ENCODE results near the gene CHST4.

DNA sequence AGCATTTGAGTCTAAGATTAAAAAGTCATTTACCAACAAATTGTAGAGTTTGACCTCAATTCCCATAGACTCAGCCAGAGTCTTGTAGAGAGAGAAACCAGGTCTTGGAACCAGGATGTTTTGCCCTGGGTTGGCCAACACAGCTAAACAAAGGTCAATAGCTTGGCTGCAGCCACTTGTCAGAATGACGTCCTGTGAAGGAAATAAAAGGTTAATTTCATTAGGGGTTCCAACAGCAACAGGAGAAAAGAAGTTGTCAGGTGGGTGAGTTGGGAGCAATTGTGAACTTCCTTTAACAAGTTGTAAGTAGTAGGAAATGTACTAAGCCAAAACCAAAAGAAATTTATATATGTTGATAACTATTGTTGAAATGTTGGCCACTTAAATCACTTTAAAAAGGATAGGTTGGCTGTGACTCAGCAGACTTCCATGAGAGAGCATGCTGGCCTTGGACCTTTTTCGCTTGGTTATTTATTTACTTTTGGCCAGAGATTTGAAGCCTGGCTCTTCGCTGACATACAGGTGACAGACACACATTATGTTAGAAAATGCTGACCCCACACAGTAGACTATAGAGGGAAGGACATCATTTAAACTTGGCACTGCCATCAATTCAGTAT is 46.4 kb downstream of the CHST4 start:
- TF ChIP-seq, protein P1, sequence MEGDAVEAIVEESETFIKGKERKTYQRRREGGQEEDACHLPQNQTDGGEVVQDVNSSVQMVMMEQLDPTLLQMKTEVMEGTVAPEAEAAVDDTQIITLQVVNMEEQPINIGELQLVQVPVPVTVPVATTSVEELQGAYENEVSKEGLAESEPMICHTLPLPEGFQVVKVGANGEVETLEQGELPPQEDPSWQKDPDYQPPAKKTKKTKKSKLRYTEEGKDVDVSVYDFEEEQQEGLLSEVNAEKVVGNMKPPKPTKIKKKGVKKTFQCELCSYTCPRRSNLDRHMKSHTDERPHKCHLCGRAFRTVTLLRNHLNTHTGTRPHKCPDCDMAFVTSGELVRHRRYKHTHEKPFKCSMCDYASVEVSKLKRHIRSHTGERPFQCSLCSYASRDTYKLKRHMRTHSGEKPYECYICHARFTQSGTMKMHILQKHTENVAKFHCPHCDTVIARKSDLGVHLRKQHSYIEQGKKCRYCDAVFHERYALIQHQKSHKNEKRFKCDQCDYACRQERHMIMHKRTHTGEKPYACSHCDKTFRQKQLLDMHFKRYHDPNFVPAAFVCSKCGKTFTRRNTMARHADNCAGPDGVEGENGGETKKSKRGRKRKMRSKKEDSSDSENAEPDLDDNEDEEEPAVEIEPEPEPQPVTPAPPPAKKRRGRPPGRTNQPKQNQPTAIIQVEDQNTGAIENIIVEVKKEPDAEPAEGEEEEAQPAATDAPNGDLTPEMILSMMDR (IDR thresholded peaks at IDR 0.05): no peak
- TF ChIP-seq POLR2A (IDR thresholded peaks at IDR 0.05): no peak
